Spleen (tissue), 11 donors: ENCODE measurements around the gene PHKB. TPM values are rescaled to one million over a fixed set of nuclear protein-coding genes. Genes with fewer than 3 reads are reported as not detected.

Source experiments
- DNase-seq: peaks from one replicate; pipeline ENCODE4 v3.0.0-alpha.2; 2020
- H3K27ac ChIP-seq, 8 donors: fragments of 200-600 bp; sonication (generic) in 7 of 8; 1 replicate in 4 of 8; 2 replicates in 4 of 8; pipeline versions ENCODE4 v1.5.0 to v1.8.0; 2016 to 2021; ENCODE audit warnings: inconsistent platforms in 4 of 8, mild to moderate bottlenecking in 4 of 8, moderate library complexity in 1 of 8
- H3K27me3 ChIP-seq, 7 donors: fragments of 200-600 bp; sonication (generic) in 6 of 7; replicated peaks in 1 of 7; 1 replicate in 4 of 7; 2 replicates in 3 of 7; pipeline versions ENCODE4 v1.5.0 to v1.8.0; 2016 to 2021; ENCODE audit warnings: inconsistent platforms in 3 of 7, mild to moderate bottlenecking in 1 of 7
- H3K36me3 ChIP-seq, 6 donors: fragments of 200-600 bp; sonication (generic) in 5 of 6; 1 replicate in 4 of 6; 2 replicates in 2 of 6; pipeline versions ENCODE4 v1.5.0 to v1.8.0; 2016 to 2021; ENCODE audit warnings: inconsistent platforms in 2 of 6
- H3K4me1 ChIP-seq, 6 donors: fragments of 200-600 bp; sonication (generic) in 5 of 6; 1 replicate in 3 of 6; 2 replicates in 3 of 6; pipeline versions ENCODE4 v1.5.0 to v1.8.0; 2016 to 2021; ENCODE audit warnings: inconsistent platforms in 3 of 6
- H3K4me3 ChIP-seq, 8 donors: fragments of 200-600 bp; sonication (generic) in 7 of 8; 1 replicate in 4 of 8; 2 replicates in 4 of 8; pipeline versions ENCODE4 v1.5.0 to v1.8.0; 2016 to 2021; ENCODE audit warnings: inconsistent platforms in 4 of 8, mild to moderate bottlenecking in 4 of 8, moderate library complexity in 2 of 8
- H3K9me3 ChIP-seq, 8 donors: fragments of 200-600 bp; sonication (generic) in 7 of 8; 1 replicate in 4 of 8; 2 replicates in 4 of 8; pipeline versions ENCODE4 v1.5.0 to v1.8.0; 2016 to 2021; ENCODE audit warnings: inconsistent platforms in 4 of 8
- POLR2A ChIP-seq, 3 donors: fragments of 450-650 bp; IDR thresholded peaks; one replicate each; pipeline ENCODE4 v1.5.1; 2017; ENCODE audit warnings: antibody characterized with exemption in 3 of 3, mild to moderate bottlenecking in 1 of 3
- POLR2AphosphoS5 ChIP-seq, 3 donors: sonication (generic); formaldehyde crosslinking; IDR thresholded peaks; one replicate each; pipeline ENCODE4 v1.5.1; 2017; ENCODE audit warnings: antibody characterized with exemption in 3 of 3
- WGBS, 5 donors: extraction: QIAGEN DNeasy Blood & Tissue Kit in 3 of 5; methylation state at CpG; one replicate each; pipeline versions ENCODE4 v1.1.5 to v1.1.7; 2013 to 2018; 5-methylcytosine and 5-hydroxymethylcytosine counted together
- intact Hi-C: fragments of 100-400 bp; cut with DNase I; formaldehyde crosslinking; loops from one replicate; pipeline ENCODE4 v1.15.0; 2023; ENCODE audit warnings: low total_unique reads
- polyA plus RNA-seq, 3 donors: library from polyadenylated mRNA; stranded (reverse); fragments of 200-250 nt; gene quantifications; one replicate each; pipeline ENCODE4 v1.2.1, GENCODE V29; 2013
- total RNA-seq, 7 donors: library from RNA; depleted of rRNA in 3 of 7; stranded (reverse); fragments of >200 nt in 3 of 7; fragmentation: NEBNext Ultra II Directional in 4 of 7; extraction: Animal tissue kit (Norgen Biotek cat#: 25700) in 4 of 7; gene quantifications; one replicate each; pipeline versions ENCODE4 v1.1.0 to v1.2.1, GENCODE V29; 2016 to 2021
- TF ChIP-seq, protein P1 (sequence below), 11 experiments: fragments of 200-600 bp in 7 of 11; fragments of 450-650 bp in 4 of 11; sonication (generic) in 4 of 11; IDR thresholded peaks in 8 of 11; conservative IDR thresholded peaks in 3 of 11; 1 replicate in 7 of 11; 2 replicates in 4 of 11; pipeline versions ENCODE4 v1.4.0 to v1.8.0; 2016 to 2021; ENCODE audit warnings: antibody characterized with exemption in 11 of 11, inconsistent platforms in 4 of 11, mild to moderate bottlenecking in 1 of 11
- donor health status: healthy with polysubstance abuse.
- donor health status: DM: no; HTN: no; CAD: no; lungs with moderate emphysema.
- donor health status: DM: no; HTN: no; CAD: no.
- donor health status: Bipolar disorder and iron deficiency.
- donor health status: healthy.
- donor health status: DM: no; HTN: no; CAD: no.
- donor health status: DM: yes; HTN: yes; CAD: no.

Gene PHKB
- total and polyA plus RNA-seq, 10 donors, result 19.7 to 168 (median 99.1) TPM

DNA sequence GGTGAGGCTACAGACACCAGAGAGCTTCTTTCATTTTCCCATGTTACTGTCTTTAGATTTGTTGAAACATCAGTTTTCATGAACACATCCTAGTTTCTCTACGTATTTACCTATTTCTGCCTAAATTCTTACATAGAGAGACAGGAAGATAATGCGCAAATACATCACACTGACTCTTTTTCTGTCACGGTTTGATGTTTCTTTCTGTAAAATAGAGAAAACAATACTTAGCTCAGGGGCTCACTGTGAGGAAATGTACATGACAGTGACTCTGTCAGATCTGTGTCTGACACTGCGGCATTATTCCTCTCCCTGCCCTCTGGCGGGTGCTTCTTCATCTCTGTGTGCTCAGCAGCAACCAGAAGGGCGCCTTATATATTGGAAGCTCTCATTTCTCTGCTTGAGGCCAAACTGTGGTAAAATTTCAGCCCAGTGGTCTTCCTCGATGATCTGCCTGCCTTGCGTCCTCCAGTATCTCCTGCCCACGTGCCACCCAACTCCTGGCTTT lies 264.1 kb downstream of the PHKB start:
- TF ChIP-seq POLR2A (IDR thresholded peaks at IDR 0.05), result no peak
- no peak for TF ChIP-seq POLR2AphosphoS5 (IDR thresholded peaks at IDR 0.05)
- TF ChIP-seq, protein P1, sequence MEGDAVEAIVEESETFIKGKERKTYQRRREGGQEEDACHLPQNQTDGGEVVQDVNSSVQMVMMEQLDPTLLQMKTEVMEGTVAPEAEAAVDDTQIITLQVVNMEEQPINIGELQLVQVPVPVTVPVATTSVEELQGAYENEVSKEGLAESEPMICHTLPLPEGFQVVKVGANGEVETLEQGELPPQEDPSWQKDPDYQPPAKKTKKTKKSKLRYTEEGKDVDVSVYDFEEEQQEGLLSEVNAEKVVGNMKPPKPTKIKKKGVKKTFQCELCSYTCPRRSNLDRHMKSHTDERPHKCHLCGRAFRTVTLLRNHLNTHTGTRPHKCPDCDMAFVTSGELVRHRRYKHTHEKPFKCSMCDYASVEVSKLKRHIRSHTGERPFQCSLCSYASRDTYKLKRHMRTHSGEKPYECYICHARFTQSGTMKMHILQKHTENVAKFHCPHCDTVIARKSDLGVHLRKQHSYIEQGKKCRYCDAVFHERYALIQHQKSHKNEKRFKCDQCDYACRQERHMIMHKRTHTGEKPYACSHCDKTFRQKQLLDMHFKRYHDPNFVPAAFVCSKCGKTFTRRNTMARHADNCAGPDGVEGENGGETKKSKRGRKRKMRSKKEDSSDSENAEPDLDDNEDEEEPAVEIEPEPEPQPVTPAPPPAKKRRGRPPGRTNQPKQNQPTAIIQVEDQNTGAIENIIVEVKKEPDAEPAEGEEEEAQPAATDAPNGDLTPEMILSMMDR (IDR thresholded peaks at IDR 0.05 in 8 of 11, conservative IDR thresholded peaks at IDR 0.05 in 3 of 11), result no peak
- Histone ChIP-seq H3K27ac (no peak overlapping the region), H3K4me1 (peaks cover 0 to 14% (median 8%) of the 10 kb centered on the region in 6 donors), H3K27me3 (no peaks in the 10 kb centered on the region), H3K36me3 (no peaks in the 10 kb centered on the region), H3K4me3 (no peak overlapping the region), H3K9me3 (no peaks in the 10 kb centered on the region)
- intact Hi-C loops, result no loop called here
- DNase-seq, result no peak
- 81 to 90% (median 87%) methylated on average over 9 of the region's 9 CpGs for WGBS, 5 donors

DNA sequence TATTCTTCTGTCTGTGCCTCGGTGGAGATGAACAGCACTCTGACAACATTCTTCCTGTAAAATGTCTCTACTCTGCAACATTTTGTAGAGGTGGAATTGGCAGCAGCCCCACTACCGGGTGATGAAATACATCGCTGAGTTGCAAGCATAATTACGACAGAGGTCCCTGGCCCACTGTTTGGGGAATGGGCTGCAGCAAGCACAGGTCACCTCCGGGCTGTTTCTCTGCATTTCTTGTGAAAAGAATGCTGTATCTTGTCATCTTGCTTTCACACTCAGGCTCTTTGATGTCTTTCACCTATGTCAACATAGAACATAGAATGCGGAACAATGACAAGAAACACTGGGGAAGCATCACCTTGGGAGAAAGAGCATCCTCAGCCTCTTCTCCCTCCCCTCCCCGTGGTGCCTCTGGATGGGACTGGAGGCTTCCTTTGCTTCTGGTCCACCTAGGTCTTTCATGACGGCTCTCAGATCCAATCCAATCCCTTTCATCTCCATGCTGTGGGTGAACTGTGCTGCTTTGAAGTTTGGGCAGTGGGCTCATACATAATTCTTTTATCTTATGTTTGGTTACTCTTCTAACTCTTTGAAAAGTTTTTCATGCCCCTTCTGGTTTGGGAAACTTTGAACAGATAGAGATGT lies 265.0 kb downstream of the PHKB start:
- H3K27me3 ChIP-seq, result no peaks in the 10 kb centered on the region
- H3K4me1 ChIP-seq, result peaks cover 0 to 14% (median 8%) of the 10 kb centered on the region in 6 donors
- no peaks in the 10 kb centered on the region for H3K36me3 ChIP-seq
- no peaks in the 10 kb centered on the region for H3K9me3 ChIP-seq
- intact Hi-C loops, result no loop called here
- no peak overlapping the region for H3K27ac ChIP-seq
- DNase-seq, result no peak
- TF ChIP-seq POLR2AphosphoS5 (IDR thresholded peaks at IDR 0.05), result no peak
- no peak for TF ChIP-seq POLR2A (IDR thresholded peaks at IDR 0.05)
- TF ChIP-seq, protein P1 (IDR thresholded peaks at IDR 0.05 in 8 of 11, conservative IDR thresholded peaks at IDR 0.05 in 3 of 11), result no peak
- no peak overlapping the region for H3K4me3 ChIP-seq
- WGBS, 5 donors, result 71 to 88% (median 77%) methylated on average over 8 of the region's 8 CpGs

DNA sequence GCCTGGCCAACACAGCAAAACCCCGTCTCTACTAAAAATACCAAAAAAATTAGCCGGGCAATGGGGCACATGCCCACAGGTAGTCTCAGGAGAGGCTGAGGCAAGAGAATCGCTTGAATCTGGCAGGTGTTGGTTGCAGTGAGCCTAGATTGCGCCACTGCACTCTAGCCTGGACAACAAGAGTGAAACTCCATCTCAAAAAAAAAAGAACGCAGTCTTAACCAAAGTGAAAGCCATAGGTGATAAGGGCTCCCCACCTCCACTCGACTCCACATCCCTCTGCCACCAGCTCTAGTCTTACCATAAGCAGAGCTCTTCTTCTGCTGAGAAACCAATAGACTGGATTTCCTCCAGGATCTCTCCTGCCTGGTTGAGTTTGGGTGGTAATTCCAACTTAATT lies 266.0 kb downstream of the PHKB start:
- Histone ChIP-seq H3K9me3 (no peaks in the 10 kb centered on the region), H3K36me3 (no peaks in the 10 kb centered on the region), H3K27me3 (no peaks in the 10 kb centered on the region), H3K27ac (no peak overlapping the region), H3K4me3 (no peak overlapping the region), H3K4me1 (peaks cover 0 to 14% (median 8%) of the 10 kb centered on the region in 6 donors)
- DNase-seq, result no peak
- 88 to 95% (median 91%) methylated on average over 6 of the region's 6 CpGs for WGBS, 5 donors
- intact Hi-C loops, result no loop called here
- TF ChIP-seq, protein P1 (IDR thresholded peaks at IDR 0.05 in 8 of 11, conservative IDR thresholded peaks at IDR 0.05 in 3 of 11), result no peak
- no peak for TF ChIP-seq POLR2A (IDR thresholded peaks at IDR 0.05)
- TF ChIP-seq POLR2AphosphoS5 (IDR thresholded peaks at IDR 0.05), result no peak

DNA sequence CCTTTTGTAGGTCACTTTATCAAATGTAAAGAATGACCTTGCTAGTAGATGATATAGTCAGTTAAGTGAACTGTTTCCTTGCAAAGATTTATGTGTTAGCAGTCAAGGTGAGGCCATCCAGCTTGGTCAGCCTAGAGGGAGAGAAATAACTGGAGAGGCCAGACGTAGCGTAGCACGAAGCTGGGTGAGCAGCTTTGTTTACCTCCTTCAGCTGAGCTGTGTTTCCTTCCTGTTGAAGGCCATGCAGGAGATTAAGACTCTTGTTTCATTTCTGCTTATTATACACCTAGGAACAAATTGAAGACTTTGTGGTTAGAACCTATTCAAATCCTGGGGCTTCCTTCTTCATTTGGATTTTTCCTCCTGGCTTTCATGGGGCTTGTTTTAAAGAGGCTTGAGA lies 267.1 kb downstream of the PHKB start:
- TF ChIP-seq POLR2A (IDR thresholded peaks at IDR 0.05) (no peak), POLR2AphosphoS5 (IDR thresholded peaks at IDR 0.05) (no peak)
- TF ChIP-seq, protein P1 (IDR thresholded peaks at IDR 0.05 in 8 of 11, conservative IDR thresholded peaks at IDR 0.05 in 3 of 11), result no peak
- 21 to 32% (median 25%) methylated on average over 3 of the region's 3 CpGs for WGBS, 5 donors
- H3K9me3 ChIP-seq, result no peaks in the 10 kb centered on the region
- no peaks in the 10 kb centered on the region for H3K27me3 ChIP-seq
- no peak for DNase-seq
- no peaks in the 10 kb centered on the region for H3K36me3 ChIP-seq
- intact Hi-C loops, result no loop called here
- H3K4me1 ChIP-seq, result peaks cover 0 to 14% (median 8%) of the 10 kb centered on the region in 6 donors
- H3K27ac ChIP-seq, result peak overlapping the region in 1 of 8 donors; percentile 34
- no peak overlapping the region for H3K4me3 ChIP-seq
